HG02571 (cell line): ENCODE measurements around the gene NOTCH3.

Experiments used
- ATAC-seq: cut with Tn5 transposase; IDR thresholded peaks from one replicate; pipeline ENCODE4 v1.9.1; 2021; ENCODE audit warnings: mild to moderate bottlenecking, moderate library complexity; ENCODE audit not compliant: unreplicated experiment

NOTCH3 gene

GRCh38 chr19:15197942-15198341, 2.9 kb downstream of the NOTCH3 start:
- no peak for ATAC-seq

- no peak for ATAC-seq
Measured at GRCh38 chr19:15197275-15197941, 3.4 kb downstream of the NOTCH3 start.

DNA sequence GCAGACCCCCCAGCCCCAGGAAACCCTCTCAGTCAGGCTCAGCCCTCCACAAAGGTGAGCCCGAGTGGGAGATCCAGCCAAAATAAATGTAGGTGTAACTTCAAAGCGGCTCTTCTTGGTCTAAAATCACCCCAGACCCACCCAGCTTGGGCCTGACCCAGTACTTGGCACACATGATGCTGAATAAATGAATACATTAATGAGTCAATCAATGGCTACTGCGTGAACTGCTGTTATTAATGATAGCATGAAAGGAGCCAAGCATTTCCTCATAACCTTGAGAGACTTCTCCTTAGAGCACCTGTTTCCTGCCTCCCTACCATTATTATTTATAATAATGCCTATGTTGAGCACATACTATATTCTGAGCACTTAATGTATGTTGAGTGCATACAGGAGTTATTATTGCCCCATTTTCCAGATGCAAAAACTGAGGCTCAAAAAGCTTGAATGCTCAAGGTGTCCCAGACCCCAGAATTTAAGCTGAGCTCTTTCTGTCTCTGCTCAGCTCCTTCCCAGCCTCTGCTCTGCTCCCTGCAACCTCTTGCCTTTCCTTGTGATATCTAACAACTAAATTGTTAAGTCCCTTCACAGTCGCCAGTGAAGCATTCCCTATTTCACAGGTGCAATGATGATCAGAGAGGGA, 4.3 kb downstream of the NOTCH3 start:
- ATAC-seq, result no peak

DNA sequence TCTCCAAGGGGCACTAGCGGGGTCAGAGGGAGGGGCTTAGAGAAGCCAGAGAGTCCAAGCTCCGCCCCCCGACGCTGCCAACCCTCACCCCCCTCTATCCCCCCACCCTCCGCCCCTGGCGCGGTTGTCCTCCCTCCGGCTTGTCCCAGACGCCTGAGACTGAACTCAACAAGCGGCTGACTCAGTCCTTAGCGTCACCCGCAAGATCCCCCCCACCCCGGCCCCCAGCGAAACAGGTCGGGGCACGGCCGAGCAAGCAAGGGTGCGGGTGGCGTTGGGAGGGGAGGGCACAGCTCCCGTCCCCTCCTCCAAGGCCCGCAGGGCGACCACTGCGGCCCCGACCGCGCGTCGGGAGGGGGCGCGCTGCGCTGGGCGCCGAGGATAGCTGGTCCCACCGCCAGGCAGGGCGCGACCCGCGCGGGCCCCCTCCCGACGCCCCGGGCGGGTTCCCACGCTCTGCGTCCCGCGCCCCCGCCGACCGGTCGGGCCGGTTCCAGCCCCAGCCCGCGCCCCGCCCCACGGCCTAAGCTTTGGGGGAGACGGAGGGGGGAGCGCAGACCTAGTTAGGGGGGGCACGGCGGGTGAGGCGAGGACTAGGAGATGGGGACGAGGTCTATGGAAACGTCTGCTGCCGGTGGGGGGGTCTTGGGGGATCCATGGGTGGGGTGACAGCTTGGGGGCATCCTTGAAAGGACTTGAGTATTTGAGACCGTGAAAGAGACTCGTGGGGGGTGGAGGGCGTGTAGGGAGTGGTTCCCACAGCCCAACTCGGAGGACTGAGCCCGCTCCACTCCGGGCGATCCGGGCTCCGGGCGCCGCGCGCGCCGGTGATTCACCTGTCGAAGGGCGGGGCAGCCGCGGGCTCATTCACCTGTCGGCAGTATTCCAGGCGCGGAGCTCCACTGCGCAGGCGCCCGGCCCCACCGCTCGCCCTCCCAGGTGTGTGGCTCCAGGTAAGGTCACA, 5.1 kb downstream of the NOTCH3 start:
- no peak for ATAC-seq

DNA sequence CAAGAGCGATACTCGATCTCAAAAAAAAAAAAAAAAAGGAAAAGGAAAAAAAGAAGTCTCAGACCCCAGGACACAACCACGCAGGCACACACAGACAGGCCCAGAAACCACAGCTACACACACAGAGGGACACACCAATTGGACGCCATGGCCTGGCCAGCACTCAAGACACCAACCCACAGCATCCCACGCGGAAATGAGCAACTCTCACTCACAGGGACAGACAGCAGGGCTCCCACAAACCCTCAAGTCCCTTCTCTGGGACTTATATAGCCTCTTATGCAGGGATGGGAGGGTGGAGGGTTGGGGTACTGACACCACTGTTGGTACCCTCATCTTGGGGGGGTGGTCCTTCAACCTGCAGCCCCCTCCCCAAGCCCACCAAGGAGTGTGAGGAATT, 5.9 kb downstream of the NOTCH3 start:
- ATAC-seq, result no peak

- no peak for ATAC-seq
Measured at GRCh38 chr19:15191982-15192381, 8.8 kb downstream of the NOTCH3 start.

DNA sequence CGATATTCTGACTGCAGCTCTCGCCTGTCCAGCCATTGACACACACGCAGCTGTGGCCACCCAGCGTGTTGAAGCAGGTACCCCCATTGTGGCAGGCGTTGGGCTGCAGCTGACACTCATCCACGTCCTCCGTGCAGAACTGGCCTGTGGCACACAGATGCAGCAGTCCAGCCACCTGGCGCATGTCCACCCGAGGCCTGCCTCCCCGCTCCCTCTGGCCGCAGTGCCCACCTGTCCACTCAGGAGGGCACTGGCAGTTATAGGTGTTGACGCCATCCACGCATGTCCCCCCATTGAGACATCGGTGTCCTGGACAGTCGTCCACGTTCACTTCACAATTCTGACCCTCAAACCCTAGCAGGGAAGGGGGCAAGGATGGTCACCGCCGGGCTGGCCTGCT, 9.3 kb downstream of the NOTCH3 start:
- no peak for ATAC-seq

GRCh38 chr19:15188851-15189250, 11.9 kb downstream of the NOTCH3 start:
- no peak for ATAC-seq

- ATAC-seq, result no peak
Measured at GRCh38 chr19:15187026-15188007, 13.5 kb downstream of the NOTCH3 start.

GRCh38 chr19:15185188-15185587, 15.6 kb downstream of the NOTCH3 start:
- ATAC-seq, result no peak

DNA sequence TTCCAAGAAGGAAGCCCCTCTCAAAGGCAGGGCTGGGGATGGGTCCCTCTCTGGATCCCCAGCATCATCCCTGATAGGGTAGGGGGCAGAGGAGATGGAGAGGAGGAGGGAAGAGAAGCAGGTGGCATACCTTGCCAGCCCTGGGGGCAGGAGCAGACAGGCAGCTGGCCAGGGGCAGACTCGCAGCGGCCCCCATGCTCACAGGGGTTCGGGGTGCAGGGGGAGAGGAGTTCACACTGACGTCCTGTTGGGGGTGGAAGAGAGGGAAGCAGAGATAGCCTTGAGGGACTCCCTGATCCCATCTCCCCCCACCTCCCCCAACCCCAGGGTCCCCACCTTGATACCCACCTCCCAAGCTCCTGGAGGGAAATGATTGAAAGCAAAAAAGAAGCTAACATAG, 16.0 kb downstream of the NOTCH3 start:
- no peak for ATAC-seq

- no peak for ATAC-seq
Measured at GRCh38 chr19:15181394-15181793, 19.4 kb downstream of the NOTCH3 start.

DNA sequence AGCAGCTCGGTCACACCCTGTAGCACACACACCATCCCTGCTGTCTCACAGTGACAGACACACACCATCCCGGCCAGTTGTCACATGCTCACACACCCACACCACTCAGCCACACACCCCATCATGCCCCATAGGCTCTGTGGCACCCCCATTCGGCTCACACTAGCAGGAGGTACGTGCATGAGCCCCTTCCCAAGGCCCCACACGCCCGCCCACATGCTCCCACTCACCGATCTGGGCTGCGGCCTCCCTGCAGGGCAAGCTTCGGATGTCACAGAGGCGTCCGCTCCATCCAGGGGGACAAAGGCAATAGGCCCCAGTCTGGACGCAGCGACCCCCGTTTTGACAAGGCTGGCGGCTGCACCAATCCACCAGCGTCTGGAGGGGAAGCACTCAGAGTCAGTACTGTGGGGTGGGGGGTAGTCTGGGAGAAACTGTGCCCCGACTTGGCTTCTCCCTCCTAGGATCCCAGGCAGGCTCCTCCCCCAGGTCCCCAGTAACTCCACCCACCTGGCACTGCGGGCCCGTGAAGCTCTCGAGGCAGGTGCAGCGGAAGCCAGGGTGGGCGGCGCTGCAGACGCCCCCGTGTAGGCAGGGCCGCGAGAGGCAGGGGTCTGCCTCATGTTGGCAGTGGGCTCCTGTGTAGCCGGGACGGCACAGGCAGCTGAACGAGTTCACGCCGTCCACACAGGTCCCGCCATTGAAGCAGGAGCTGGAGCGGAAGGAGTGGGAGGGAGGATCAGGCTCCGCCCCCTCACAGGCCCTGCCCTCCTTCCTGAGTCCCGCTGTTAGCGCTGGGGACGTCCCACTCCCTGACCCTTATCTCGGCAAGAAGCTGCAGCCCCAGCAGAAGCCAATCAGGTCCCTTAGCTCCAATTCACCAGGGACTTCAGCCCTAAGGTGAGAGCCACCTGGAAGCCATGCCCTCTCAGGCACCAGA, 20.1 kb downstream of the NOTCH3 start:
- no peak for ATAC-seq

GRCh38 chr19:15178629-15179308, 22.0 kb downstream of the NOTCH3 start:
- ATAC-seq, result no peak

DNA sequence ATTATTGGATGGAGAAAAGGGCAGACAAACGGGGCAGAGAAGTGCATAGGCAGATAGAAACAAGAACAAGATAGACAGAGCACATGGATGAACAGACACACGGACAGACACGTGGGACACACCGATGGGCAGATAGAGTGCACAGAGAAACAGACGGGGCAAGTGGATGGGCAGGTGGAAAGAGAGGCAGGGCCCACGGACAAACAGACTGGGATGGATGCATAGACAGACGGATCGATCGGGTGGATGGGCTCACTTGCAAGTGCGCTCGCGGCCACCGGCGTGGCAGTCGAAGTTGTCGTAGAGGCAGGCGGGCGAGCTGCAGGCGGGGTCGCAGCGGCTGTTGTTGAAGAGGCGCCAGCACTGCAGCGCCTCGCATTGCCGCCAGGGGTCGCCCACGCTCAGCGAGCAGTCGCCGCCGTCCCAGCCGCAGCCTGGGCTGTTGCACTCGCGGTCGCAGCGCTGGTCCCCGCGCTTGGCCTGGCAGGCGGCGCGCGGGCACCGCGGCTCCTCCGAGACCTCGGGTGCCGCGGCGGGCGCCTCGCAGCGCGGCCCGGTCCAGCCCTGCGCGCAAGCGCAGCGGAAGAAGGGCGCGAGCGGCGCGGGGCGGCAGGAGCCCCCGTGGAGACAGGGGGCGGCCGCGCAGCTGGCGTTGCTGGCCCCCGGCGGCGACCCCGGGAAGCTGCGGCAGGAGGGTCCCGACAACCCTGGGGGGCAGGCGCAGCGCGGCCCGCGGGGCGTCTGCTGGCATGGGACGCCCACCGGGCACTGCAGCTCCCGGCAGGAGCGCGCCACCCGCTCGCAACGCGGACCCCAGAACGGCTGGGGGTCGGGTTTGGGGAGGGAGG, 23.3 kb downstream of the NOTCH3 start:
- ATAC-seq, result no peak

- ATAC-seq, result no peak
Measured at GRCh38 chr19:15175609-15176008, 25.2 kb downstream of the NOTCH3 start.

DNA sequence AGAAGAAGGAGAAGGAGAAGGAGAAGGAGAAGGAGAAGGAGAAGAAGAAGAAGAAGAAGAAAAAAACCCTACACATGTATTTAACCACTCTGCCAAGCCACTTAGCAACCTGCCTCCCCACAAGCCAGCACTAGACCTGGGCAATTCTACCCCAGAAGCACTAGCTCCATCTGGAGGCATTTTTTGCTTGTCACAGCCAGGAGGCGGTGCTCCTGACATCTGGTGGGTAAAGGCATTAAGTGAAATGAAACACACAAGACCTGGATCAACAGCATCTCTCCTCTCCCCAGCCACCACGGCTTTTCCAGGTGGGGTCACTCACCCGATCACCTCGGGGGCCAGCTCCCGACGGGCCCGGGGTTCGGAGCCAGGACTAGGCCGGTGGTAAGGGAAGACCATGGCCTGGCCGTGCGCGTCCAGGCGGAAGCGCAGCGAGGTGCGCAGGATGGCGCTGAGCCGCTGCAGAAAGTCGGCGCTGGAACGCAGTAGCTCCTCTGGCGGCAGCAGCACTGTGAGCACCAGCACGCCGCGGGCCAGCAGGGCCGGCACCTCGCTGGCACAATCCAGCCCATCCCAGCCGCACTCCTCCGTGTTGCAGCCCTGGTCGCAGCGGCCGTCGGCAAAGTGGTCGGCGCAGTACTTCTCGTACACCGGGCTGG, 26.9 kb downstream of the NOTCH3 start:
- ATAC-seq, result no peak
